Kidney epithelial cell (primary cell): ENCODE data around the gene ZNF385C. TPM values are rescaled to one million over a fixed set of nuclear protein-coding genes. Genes with fewer than 3 reads are reported as not detected.
"Not testable (repeated sequence)": the region's sequence is repeated elsewhere in the genome, so short reads cannot be mapped to it uniquely, and the experiment has no call there.

Experiments used
- DNase-seq: peaks from one replicate; pipeline ENCODE4 v3.0.0-alpha.2; 2010; ENCODE audit warnings: low read depth
- H3K27me3 ChIP-seq: 2 replicates; pipeline ENCODE4 v1.6.0; 2011; ENCODE audit warnings: low read length; ENCODE audit not compliant: control insufficient read depth, insufficient read depth
- H3K36me3 ChIP-seq: 2 replicates; pipeline ENCODE4 v1.5.1; 2011; ENCODE audit warnings: low read length; ENCODE audit not compliant: control insufficient read depth, insufficient read depth
- H3K4me3 ChIP-seq: 2 replicates; pipeline ENCODE4 v1.5.1; 2011; ENCODE audit warnings: low read depth, mild to moderate bottlenecking, control low read depth, low read length
- CTCF ChIP-seq: IDR thresholded peaks from 2 replicates; pipeline ENCODE4 v1.5.1; 2011; ENCODE audit warnings: mild to moderate bottlenecking, moderate library complexity, low read length, control low read depth, inconsistent platforms; ENCODE audit not compliant: insufficient read depth, poor library complexity, severe bottlenecking
- total RNA-seq: library from RNA; depleted of rRNA; stranded (reverse); fragments of >200 nt; gene quantifications from 2 replicates; pipeline ENCODE4 v1.2.3, GENCODE V29; 2015

ZNF385C gene
- total RNA-seq: 0.04 and 0.34 TPM in 2 replicates

GRCh38 chr17:42097691-42098631, at the start of gene ZNF385C:
Gene ZNF385C (minus strand): TSS chr17:42098473. CDS start chr17:42063056, 35,417 bp downstream.
- no peak for DNase-seq
- H3K36me3 ChIP-seq: no peaks in the 10 kb centered on the region
- peaks cover 23% of the 10 kb centered on the region for H3K27me3 ChIP-seq
- TF ChIP-seq CTCF: no peak
- no peak within 1 kb of the TSS for H3K4me3 ChIP-seq

GRCh38 chr17:42146911-42147607, 48.8 kb upstream of the ZNF385C start:
- Histone ChIP-seq H3K36me3 (no peaks in the 10 kb centered on the region), H3K27me3 (no peaks in the 10 kb centered on the region), H3K4me3 (no peak overlapping the region)
- TF ChIP-seq CTCF: no peak
- DNase-seq: no peak

- not testable (repeated sequence) for H3K36me3 ChIP-seq, DNase-seq, H3K27me3 ChIP-seq, H3K4me3 ChIP-seq
Observed at GRCh38 chr17:42143138-42143537, 44.9 kb upstream of the ZNF385C start.

- DNase-seq: no peak
- TF ChIP-seq CTCF: no peak
- H3K4me3 ChIP-seq: no peak overlapping the region
- H3K36me3 ChIP-seq: no peaks in the 10 kb centered on the region
- no peaks in the 10 kb centered on the region for H3K27me3 ChIP-seq
Observed at GRCh38 chr17:42142371-42142896, 44.2 kb upstream of the ZNF385C start.

GRCh38 chr17:42141382-42141781, 43.1 kb upstream of the ZNF385C start:
- DNase-seq: no peak
- no peaks in the 10 kb centered on the region for H3K27me3 ChIP-seq
- H3K4me3 ChIP-seq: no peak overlapping the region
- no peaks in the 10 kb centered on the region for H3K36me3 ChIP-seq
- TF ChIP-seq CTCF: no peak

- DNase-seq, H3K4me3 ChIP-seq, H3K36me3 ChIP-seq, H3K27me3 ChIP-seq: not testable (repeated sequence)
Observed at GRCh38 chr17:42140690-42141089, 42.4 kb upstream of the ZNF385C start.
